Thyroid gland (tissue), 4 donors: Measurements from ENCODE around the gene PTPRB.

Source experiments
- POLR2A ChIP-seq, 2 donors: fragments of 450-650 bp; IDR thresholded peaks; one replicate each; pipeline ENCODE4 v1.6.1; 2017; ENCODE audit warnings: antibody characterized with exemption in 2 of 2, mild to moderate bottlenecking in 2 of 2, moderate library complexity in 1 of 2
- TF ChIP-seq, protein P1 (sequence below), 6 experiments: fragments of 200-600 bp in 3 of 6; fragments of 450-650 bp in 3 of 6; sonication (generic) in 3 of 6; IDR thresholded peaks; one replicate each; pipeline ENCODE4 v1.5.1; 2016 to 2019; ENCODE audit warnings: antibody characterized with exemption in 6 of 6, mild to moderate bottlenecking in 2 of 6, inconsistent platforms in 1 of 6, moderate library complexity in 1 of 6

DNA sequence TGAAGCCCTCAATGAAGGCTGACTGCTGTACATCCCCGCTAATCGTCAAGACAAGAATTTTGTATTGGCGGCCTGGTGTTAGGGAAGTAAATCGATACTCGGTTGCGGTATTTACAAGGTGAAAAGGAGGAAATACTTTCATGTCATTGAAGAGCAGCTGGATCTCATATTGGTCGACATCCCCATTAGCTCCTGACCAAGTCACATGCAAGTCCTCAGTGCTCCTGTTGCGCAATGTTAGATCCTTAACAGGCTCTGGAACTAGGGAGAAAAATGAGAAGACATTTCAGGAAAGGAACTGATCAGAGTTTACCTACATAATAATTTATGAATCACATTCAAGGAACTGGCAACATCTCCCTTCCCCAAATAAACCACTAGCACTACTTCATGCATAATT lies 66.2 kb downstream of the PTPRB start:
- TF ChIP-seq, protein P1, sequence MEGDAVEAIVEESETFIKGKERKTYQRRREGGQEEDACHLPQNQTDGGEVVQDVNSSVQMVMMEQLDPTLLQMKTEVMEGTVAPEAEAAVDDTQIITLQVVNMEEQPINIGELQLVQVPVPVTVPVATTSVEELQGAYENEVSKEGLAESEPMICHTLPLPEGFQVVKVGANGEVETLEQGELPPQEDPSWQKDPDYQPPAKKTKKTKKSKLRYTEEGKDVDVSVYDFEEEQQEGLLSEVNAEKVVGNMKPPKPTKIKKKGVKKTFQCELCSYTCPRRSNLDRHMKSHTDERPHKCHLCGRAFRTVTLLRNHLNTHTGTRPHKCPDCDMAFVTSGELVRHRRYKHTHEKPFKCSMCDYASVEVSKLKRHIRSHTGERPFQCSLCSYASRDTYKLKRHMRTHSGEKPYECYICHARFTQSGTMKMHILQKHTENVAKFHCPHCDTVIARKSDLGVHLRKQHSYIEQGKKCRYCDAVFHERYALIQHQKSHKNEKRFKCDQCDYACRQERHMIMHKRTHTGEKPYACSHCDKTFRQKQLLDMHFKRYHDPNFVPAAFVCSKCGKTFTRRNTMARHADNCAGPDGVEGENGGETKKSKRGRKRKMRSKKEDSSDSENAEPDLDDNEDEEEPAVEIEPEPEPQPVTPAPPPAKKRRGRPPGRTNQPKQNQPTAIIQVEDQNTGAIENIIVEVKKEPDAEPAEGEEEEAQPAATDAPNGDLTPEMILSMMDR (IDR thresholded peaks at IDR 0.05): no peak
- TF ChIP-seq POLR2A (IDR thresholded peaks at IDR 0.05): no peak
